ENCODE data around the gene TTLL13. TPM values are rescaled to one million over a fixed set of nuclear protein-coding genes. Genes with fewer than 3 reads are reported as not detected.
A peak's percentile ranks its signal among the peaks of the same experiment; 100 is the strongest.

TTLL13 gene
- total RNA-seq, 1 experiment from 2014 or later, result 0.43 TPM

DNA sequence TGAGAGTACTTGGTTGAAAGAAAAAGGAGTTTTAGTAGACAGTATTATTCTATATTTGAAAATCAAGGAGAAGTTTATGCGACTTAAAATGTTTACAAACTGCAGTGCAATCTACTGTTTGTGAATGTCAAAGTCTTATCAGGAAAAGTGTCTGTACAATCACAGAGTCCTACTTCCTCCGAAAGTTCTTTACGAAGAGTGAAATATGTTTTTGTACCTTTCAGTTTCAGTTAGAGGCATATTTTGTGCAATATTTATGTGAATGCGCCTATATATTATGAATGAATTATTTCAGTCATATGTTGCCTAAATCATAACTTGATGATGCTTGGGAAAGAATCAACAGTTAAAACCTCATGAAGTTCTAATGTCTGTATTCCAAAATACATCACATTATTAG, 47.7 kb downstream of the TTLL13 start:
- Mint-ChIP-seq H3K4me3 (ENCODE audit: unreplicated experiment) (no peak overlapping the region), H3K27me3 (ENCODE audit: insufficient read depth, unreplicated experiment) (no peaks in the 10 kb centered on the region), H3K27ac (ENCODE audit: unreplicated experiment) (no peak overlapping the region), H3K9me3 (ENCODE audit: unreplicated experiment) (no peaks in the 10 kb centered on the region), H3K4me1 (ENCODE audit: low read depth, unreplicated experiment) (peaks cover 7% of the 10 kb centered on the region), H3K36me3 (ENCODE audit: insufficient read depth, unreplicated experiment) (no peaks in the 10 kb centered on the region)
- POLR2A ChIA-PET, result no interaction called here
- TF ChIP-seq CTCF (IDR thresholded peaks at IDR 0.05; ENCODE audit: insufficient read depth in 1 of 2, low read depth in 1 of 2, low read length in 1 of 2, severe bottlenecking in 1 of 2, unreplicated experiment in 1 of 2), result no peak
- Histone ChIP-seq H3K4me1 (no peaks in the 10 kb centered on the region), H3K4me3 (ENCODE audit: low read depth, low read length) (no peak overlapping the region), H3K9me3 (no peaks in the 10 kb centered on the region), H3K27me3 (replicated peaks; ENCODE audit: control insufficient read depth, insufficient read depth, low read length) (no peaks in the 10 kb centered on the region), H3K36me3 (ENCODE audit: control insufficient read depth, insufficient read depth, low read length) (no peaks in the 10 kb centered on the region)
- BruUV-seq (replicated peaks), result TSS peak; percentile 33
- intact Hi-C loops (cut with micrococcal nuclease; ENCODE audit: unreplicated experiment), result no loop called here
- no peak for DNase-seq
- CTCF ChIA-PET, result no interaction called here

DNA sequence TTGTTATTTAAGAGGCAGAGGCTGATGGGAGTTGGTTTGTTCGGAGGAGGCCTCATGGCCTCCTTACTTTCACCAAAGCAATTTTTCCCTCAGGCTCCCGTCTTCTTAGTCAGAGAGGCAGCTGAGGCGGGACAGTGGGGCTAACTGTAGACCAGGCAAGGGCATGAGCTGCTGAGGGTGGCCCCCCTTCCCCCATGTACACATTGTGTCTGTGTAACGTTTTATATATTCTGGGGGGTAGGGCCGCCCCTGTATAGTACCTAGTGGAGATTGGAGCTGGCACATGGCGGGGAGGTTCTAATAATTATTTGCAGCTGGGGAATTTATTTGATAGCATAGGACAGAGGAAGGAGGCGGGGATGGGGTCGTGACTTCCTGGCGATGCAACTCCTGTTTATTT, 51.2 kb downstream of the TTLL13 start:
- CTCF ChIA-PET, result interaction anchor here (0.6 to 2.0 kb wide), 5 partner anchors 10 to 32 kb away, joined by 3 to 6 read pairs (median 3); no protein-coding TSS in a partner anchor
- no TSS peak for BruUV-seq (replicated peaks)

DNA sequence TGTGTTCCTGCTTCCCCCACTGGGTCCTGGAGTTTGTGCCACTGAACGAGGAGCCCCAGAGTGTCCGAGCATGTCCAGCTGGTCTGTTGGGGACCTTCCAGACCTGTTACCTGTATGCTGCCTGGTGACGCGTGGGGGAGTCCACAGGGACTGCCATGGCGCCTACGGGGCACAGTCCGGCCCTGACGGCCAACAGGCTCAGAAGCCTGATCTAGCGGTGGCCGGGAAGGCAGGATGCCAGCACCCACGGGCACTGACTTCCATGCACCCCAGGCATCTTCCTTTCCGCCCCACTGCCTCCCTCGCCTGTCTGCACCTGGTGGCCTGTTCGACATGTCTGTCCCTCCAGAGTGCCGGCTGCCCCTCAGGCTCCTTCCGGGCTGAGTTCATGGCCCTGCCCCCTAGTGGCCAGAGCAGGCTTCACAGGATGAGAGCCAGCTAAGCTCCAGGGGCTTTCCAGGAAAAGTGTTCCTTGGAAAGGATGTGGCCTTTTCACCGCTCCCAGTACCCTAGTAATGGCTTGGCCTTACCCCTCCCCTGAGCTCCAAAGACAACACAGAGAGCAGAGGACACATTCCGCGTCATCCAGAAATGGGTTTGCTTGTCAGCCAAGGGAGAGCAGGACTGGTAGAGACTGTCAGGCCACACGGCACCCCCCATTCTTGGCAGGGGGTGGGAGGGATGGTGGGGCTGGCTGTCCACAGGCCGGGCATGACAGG, 51.8 kb downstream of the TTLL13 start:
- H3K4me3 Mint-ChIP-seq (ENCODE audit: unreplicated experiment), result no peak overlapping the region
- intact Hi-C loops (cut with micrococcal nuclease; ENCODE audit: unreplicated experiment), result no loop called here
- peak; percentile 81 to 84 for TF ChIP-seq CTCF (IDR thresholded peaks at IDR 0.05; ENCODE audit: insufficient read depth in 1 of 2, low read depth in 1 of 2, low read length in 1 of 2, severe bottlenecking in 1 of 2, unreplicated experiment in 1 of 2)

More for the DNA sequence above, 51.2 kb downstream of the TTLL13 start:
- DNase-seq, result no peak
- Mint-ChIP-seq H3K9me3 (ENCODE audit: unreplicated experiment) (no peaks in the 10 kb centered on the region), H3K27ac (ENCODE audit: unreplicated experiment) (no peak overlapping the region), H3K4me3 (ENCODE audit: unreplicated experiment) (no peak overlapping the region), H3K36me3 (ENCODE audit: insufficient read depth, unreplicated experiment) (no peaks in the 10 kb centered on the region), H3K27me3 (ENCODE audit: insufficient read depth, unreplicated experiment) (no peaks in the 10 kb centered on the region), H3K4me1 (ENCODE audit: low read depth, unreplicated experiment) (no peaks in the 10 kb centered on the region)
- POLR2A ChIA-PET, result no interaction called here
- no peak for TF ChIP-seq CTCF (IDR thresholded peaks at IDR 0.05; ENCODE audit: insufficient read depth in 1 of 2, low read depth in 1 of 2, low read length in 1 of 2, severe bottlenecking in 1 of 2, unreplicated experiment in 1 of 2)
- no peak overlapping the region for H3K4me3 ChIP-seq (ENCODE audit: low read depth, low read length)
- no peaks in the 10 kb centered on the region for H3K4me1 ChIP-seq
- no peaks in the 10 kb centered on the region for H3K9me3 ChIP-seq
- H3K36me3 ChIP-seq (ENCODE audit: control insufficient read depth, insufficient read depth, low read length), result no peaks in the 10 kb centered on the region
- H3K27me3 ChIP-seq (replicated peaks; ENCODE audit: control insufficient read depth, insufficient read depth, low read length), result no peaks in the 10 kb centered on the region
- intact Hi-C loops (cut with micrococcal nuclease; ENCODE audit: unreplicated experiment), result no loop called here

More for the DNA sequence above, 51.8 kb downstream of the TTLL13 start:
- no TSS peak for BruUV-seq (replicated peaks)
- POLR2A ChIA-PET, result no interaction called here
- no peaks in the 10 kb centered on the region for H3K36me3 ChIP-seq (ENCODE audit: control insufficient read depth, insufficient read depth, low read length)
- no peak overlapping the region for H3K4me3 ChIP-seq (ENCODE audit: low read depth, low read length)
- peak; percentile 70 to 74 for DNase-seq
- no peaks in the 10 kb centered on the region for H3K9me3 ChIP-seq
- Mint-ChIP-seq H3K4me1 (ENCODE audit: low read depth, unreplicated experiment) (peaks cover 3% of the 10 kb centered on the region), H3K36me3 (ENCODE audit: insufficient read depth, unreplicated experiment) (peaks cover 2% of the 10 kb centered on the region), H3K9me3 (ENCODE audit: unreplicated experiment) (no peaks in the 10 kb centered on the region), H3K27me3 (ENCODE audit: insufficient read depth, unreplicated experiment) (no peaks in the 10 kb centered on the region), H3K27ac (ENCODE audit: unreplicated experiment) (no peak overlapping the region)
- H3K27me3 ChIP-seq (replicated peaks; ENCODE audit: control insufficient read depth, insufficient read depth, low read length), result no peaks in the 10 kb centered on the region
- CTCF ChIA-PET, result interaction anchor here (0.6 to 2.0 kb wide), 5 partner anchors 10 to 33 kb away, joined by 3 to 6 read pairs (median 3); no protein-coding TSS in a partner anchor
- no peaks in the 10 kb centered on the region for H3K4me1 ChIP-seq

Measured in Caco-2 (cell line).